CD4-positive, alpha-beta T cell treated with Interleukin-10 for 1 hour (primary cell): ENCODE measurements around the gene NACC2.
A peak's percentile ranks its signal among the peaks of the same experiment; 100 is the strongest.

ENCODE experiments used
- DNase-seq: peaks from one replicate; pipeline ENCODE4 v3.0.0-alpha.2; 2020

The NACC2 gene

DNA sequence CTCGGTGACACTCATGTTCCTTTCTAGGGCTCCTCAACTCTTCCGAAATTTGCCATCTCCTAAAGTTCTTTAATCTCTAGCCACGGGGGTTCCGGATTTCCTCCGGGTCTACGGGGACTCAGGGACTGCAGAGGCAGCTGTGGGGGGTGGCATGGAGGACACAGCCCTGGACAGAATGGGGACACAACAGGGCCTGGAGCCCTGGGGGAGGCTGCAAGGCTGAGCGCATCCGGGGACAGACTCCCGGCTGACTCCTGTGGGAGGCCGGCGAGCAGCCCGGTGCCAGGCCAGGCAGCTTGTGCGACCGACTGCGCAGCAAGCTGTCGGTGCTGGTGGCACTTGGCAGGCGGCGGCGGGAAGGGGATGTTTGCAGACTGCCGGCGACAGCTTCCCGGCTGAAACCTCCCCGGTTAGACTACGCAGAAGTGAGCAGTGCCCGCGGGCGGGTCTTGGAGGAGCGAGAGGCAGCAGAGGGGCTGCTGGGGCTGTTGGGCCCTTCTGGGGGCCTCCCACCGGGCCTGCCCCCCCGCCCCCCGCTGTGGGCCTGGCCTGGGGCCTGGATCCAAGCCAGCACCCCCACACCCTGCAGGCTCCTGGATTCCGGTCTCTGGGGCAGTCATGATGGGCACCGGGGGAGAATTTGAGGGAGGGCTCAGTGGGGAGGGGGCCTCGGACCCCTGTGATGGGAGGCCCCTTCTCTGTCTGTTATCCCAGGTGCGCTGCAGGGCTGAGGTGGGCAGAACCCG lies 105.2 kb downstream of the NACC2 start:
- peak; percentile 31 for DNase-seq

DNA sequence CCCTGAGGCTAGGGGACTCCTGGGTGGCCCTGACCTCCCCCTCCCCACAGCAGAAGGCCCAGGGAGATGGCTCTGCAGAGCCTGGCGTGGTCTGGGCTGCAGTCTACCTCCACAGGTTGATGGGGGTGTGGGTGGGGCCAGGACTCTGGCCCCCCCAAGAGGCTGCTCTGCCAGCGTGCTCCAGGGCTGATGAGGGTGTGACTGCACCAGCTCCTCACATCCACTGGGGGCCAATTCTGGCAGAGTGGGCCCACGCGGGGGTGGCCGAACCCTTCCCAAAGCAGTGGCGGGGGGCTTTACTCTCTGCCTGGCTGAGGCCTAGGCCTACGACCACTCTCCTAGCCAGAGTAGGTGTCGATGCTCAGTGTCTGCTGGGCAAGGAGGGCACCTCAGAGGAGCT lies 105.9 kb downstream of the NACC2 start:
- no peak for DNase-seq

DNA sequence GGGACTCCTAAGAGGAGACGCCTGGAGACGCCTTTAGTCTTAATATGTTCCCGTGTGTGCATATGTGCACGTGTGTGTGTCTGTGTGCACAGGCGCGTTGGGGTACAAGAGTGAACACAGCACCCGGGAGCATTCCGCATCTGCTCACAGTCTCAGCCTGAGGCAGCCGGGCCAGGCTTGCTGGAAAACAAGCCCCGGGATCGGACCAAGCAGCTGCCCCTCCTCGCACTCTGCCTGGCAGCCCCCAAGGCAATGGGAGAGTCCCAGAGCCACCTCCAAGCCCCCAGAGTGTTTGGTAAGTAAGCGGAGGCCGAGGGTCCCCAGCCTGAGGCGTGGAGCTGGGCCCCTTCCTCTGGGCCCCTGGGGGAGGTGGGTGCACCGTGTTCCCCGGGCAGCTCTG lies 106.6 kb downstream of the NACC2 start:
- DNase-seq = no peak

DNA sequence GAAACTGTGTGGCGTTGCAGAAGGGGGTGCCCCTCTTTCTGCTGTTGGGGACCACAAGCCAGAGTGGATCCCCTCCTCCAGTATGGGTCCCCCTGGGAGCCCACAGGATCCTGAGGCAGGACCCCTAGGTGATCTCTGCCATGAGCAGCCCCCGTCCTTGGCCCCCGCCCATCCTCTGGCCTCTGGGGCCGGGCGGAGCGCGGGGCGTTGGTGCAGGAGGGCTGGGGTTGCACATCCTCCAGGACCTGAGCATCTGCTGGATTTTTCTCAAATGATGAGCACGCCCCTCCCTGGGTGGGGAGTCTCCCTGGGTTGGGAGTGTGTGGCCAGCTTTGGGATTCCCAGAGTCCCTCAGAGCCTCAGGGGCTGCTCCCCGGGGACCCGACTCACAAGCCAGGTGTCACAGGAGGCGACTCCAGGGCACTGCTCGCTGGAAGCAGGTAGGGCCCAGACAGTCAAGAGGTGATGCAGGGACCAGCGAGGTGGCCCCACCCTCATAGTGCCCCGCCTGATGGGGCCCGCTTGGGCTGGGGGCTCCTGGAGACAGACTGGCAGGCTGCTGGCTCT lies 107.2 kb downstream of the NACC2 start:
- DNase-seq = no peak

DNA sequence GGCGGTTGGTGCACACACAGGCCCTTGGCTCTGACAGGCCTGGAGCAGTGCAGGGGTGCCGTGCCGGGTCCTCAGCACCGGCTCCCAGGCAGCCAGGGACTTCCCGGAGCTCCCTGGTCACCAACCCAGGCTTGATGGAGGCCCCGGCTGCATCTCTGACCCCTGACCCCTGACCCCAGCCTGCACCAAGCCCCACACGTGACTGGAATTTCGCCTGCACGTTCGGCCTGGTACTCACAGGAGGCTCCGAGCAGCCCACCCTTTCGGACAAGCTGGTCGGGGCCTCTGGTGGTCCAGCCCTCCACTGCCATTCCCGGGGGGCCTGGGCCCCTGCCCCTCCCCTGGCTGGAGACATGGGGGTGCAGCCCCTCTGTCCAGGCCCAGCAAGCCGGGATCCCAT lies 108.5 kb downstream of the NACC2 start:
- no peak for DNase-seq

DNA sequence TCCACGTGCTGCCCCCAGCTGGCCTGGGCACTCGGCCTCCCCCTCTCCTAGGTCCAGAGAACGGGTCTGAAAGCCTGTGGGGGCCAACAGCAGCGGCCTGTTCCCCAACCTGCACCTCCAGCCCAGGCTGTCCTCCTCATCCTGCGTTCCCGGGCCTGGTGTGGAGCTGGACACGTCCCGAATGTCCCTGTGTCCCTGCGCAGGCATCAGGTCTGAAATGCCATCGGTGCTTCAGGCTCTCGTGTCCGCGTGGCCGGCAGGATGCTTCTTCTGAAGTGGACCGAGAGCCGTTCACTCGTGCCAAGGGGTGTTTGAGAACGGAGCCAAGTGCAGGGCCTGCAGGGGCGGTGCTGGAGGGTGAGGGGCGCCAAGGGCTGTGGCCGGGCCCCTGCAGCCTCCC lies 109.2 kb downstream of the NACC2 start:
- DNase-seq = no peak

DNA sequence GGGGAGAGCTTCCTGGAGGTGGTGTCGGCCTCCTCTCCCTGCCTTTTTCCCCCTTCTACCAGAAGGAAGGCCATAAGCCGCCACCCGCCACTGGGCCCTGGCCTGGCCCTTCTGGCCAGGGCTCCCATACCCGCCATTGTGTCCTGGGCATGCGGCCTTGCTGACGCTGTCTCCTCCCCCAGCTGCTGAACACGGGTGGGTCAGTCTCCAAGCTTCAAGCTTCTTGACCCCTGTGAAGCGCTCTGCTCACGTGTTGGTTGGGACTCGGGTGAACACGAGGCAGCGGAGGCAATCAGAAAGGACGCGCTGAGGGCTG lies 109.7 kb downstream of the NACC2 start:
- no peak for DNase-seq

DNA sequence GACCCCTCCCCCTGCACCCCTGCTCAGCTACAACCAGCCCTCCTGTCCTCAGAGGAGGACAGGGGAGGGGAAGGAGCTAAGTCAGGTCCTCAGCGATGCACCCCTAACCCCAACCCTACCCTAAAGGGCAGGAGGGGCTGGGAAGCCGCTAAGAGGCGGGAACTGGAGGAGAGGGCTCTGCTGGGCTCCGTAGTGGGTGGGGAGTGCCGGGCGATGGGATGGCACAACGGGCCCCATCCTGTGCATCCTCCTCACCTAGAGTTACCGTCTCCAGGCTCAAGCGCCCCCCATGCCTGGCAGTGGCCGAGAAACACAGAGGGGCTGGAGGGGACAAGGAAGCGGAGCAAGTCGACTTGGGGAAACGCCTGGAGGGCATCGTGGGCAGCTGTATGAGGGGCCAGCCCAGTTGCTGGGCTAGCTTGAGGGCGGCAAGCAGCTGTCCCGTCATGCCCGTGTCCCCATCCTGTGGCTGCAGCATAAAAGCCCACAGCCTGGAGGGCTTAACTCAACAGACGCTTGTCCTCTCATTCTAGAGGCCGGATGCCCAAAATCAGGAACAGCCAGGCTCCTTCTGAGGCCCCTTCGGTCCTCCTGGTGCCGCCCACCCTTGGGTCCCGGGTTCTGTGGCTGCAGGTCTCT lies 110.9 kb downstream of the NACC2 start:
- no peak for DNase-seq

DNA sequence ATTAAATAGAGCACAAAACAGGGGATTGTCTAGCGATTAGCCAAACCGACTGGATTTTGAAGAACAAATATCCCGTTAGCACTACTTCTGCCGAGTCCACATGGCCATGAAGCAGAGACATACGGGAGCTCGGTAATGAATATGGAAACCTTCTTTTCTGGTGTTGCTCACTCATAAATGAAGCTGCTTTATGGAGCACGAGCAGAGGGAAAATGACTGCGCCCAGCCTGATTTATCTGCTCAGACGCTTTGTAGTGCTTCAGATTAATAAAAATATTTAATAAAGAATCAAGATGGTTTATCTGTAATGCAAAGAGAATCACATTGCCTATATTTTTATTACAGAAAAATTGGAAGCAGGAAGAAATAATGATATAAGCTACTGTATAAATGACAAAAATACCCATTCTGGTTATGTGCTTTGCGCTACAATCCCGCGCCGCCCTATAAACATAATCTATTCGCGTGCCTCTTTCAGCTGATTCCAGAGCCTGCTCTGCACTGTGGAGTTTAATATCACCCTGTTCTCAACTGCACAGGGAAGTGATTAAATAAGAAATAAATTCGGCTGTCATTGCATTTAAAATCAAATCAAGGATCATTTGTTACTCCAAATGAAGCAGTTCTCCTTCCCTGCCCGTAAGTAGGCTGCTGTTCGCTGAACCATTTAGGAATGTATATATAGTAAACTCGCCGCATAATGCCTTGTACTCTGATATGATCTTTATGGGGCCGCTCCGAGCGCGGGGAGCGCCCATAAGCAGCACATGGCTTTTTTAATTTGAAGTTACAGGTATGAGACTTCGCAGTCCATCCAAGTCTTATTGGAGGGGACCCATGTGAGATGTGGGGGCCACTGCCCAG lies 111.6 kb downstream of the NACC2 start:
- DNase-seq = no peak

DNA sequence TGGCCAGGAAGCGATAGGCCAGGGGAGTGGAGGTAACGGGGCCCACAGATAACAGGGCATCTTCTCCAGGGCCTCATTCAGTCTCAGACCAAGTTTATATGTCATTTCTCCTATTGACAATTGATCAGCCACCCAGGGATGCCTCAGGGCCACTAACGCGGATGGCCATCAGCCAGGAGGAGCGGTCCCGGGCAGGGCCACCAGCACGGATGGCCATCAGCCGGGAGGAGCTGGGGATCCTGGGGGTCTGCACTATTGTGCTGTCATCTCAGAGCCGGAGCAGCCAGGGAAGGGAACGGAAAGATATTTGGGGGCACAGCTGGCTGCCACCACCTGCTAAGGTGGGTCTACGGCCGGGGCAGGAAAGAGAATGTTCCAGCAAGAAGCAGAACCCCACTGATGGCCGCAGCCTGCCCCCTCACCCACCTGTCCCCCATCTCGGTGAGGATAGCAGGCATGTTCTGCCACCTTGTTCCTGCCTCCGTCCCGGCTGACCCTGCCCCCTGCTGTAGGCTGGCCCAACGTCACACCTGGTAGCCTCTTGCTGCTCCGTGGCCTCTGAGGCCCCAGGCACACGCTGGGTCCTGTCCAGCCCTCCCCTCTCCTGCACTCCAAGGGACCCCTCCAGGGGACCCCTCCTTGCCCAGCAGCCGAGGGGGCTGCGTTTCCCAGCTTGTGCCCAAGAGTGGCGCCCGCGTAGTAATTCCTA lies 112.4 kb downstream of the NACC2 start:
- DNase-seq = no peak

DNA sequence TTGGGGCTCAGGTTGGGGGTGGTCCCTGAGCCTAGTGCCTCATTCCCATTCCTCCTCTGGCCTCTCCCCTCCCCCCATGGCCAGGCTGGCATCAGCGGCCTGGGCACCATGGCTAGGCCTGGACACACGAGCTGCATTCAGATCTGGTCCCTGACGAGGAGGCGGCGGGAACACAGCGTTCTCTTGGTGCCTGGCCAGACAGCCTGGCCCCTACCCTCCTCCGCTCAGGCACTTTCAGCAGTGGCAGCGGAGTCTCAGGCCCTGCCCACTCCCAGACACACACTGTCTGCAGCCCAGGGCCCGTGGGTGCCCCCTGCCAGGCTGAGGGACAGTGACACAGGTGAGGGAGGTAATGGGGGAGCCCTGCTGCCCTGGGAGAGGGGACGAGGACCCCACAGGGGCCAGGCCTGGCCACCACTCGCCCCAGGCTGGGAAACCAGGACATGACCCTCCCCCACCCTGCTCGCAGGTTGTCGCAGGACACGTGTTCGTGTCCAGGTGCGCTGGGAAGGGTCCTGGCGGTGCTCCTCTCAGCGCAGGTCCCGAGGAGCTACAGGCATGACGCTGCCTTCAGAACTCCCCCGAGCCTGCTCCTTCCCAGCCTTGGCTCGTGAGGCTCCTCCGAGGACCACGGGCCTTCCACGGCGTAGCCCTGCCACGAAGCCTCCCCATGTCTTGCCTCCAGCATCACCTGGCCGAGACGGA lies 114.0 kb downstream of the NACC2 start:
- DNase-seq = no peak

DNA sequence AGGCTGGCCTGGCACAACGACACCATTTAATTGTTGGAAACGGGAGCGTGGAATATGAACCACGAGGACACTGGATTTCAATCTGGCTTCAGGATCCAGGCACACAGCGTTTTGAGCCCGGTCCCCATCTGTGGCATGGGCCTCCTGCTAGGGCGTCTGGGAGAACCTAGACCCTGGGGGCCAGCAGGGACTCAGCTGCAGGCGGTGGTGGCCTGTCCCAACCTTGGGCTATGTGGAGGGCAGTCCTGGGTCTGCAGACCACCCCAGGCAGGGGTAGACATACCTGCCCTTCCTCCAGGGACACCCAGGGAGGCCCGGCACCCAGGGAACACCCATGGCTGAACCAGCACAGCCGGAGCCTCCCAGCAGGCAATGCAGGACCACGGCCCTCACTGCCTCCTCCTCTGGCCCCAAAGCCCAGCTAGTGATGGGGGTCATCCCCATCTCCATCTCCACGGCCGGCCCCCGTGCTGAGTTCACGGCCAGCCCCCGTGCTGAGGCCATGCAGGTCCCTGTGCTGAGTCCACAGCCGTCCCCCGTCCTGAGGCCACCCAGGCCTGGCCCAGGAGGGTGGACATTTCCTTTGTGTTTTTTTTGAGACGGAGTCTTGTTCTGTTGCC lies 115.4 kb downstream of the NACC2 start:
- no peak for DNase-seq

DNA sequence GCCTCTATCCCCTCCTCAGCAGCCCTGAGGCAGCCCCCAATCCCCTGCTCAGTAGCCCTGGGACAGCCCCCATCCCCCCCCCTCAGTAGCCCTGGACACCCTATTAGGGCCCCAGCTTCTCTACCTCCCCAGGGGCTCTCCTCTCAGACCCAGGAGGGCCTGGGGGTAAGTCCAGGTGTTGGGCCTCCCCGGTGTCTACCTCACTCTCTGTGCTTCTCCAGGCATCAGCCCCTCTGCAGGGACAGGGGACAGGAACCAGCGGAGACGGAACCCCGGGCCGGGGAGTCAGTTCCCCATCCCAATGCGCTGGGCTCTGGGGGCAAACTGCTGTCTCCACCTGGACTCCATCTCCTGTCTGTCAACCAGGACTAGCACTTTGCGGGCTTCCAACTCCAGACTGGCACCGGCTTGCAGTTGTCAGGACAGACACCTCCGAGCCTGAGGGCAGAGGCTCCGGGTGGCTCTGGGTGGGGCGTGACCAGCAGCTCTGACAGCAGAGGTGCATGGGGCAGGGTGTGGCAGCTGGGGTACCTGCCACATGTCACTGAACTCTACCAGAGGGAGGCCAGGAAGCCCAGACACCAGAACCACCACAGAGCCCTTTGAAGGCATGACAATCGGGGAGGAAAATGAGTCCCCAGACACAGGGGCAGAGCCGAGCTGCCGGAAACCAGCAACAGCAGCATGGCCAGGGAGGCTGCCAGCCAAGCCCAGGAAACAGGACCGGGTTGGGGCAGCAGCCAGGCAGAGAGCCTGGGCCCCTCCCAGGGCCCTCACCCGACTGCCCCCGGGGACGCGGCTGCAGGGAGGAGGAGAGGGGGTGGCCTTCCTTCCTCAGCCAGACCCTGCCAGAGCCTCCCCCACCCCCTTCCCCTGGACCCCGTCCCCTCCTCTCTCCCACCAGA lies 116.2 kb downstream of the NACC2 start:
- peak; percentile 71 for DNase-seq

DNA sequence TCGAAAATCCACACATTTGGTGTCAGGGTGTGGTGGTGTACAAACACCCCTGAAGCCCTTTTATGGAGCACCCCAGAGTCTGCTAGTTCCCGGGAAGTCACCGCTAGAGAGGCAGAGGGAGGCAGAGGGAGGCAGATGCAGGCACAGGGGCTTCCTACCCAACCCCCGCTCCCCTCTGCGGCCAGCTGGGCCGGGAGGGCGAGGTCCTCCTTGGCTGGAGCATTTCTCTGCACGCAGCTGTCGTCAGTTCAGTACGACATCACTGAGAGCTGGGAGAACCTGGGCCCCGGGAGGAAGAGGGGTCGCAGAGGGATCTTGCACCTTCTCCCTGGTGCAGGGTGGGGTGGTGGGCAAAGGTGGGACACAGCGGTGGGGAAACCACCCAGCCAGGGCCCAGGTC lies 118.1 kb downstream of the NACC2 start:
- no peak for DNase-seq

DNA sequence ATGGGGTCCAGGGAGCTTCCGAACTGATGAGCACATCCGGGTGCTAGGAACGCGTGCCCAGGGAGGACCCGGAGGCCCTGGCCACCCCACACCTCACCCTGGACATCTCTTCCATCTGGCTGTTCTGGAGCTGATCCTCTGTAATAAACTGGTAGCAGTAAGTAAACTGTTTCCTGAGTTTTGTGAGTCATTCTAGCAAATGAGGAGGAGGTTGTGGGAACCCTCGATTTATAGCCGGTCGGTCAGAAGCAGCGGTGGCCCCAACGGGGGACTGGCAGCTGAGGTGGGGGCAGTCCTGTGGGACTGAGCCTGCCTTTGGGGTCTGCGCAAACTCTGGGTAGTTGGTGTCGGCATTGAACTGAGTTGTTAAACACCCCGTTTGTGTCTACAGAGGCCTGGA lies 118.6 kb downstream of the NACC2 start:
- no peak for DNase-seq

DNA sequence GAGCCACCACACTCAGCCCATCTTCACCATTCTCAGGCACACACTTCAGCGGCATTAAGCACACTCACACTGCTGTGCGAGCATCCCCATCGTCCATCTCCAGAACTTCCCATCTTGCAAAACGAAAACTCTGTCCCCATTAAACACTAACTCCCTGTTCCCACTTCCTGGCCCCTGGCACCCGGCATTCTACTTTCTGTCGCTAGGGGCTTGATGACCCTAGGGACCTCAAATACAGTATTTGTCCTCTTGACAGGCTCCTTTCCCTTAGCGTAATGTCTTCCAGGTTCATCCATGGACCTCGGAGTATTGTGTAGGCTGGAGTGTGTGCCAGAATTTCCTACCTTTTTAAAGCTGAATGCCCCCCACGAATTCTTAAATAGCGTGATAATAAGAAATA lies 119.3 kb downstream of the NACC2 start:
- DNase-seq = no peak

DNA sequence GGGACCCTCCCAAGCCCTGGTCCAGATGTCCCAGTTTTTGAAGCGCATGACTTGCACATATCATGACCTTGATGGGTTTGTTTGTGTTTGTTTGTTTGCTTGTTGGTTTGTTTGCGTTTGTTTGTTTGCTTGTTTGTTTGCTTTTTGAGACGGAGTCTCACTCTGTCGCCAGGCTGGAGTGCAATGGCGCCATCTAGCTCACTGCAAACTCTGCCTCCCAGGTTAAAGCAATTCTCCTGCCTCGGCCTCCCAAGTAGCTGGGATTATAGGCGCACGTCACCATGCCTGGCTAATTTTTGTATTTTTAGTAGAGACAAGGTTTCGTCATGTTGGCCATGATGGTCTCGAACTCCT lies 120.9 kb downstream of the NACC2 start:
- DNase-seq = no peak

DNA sequence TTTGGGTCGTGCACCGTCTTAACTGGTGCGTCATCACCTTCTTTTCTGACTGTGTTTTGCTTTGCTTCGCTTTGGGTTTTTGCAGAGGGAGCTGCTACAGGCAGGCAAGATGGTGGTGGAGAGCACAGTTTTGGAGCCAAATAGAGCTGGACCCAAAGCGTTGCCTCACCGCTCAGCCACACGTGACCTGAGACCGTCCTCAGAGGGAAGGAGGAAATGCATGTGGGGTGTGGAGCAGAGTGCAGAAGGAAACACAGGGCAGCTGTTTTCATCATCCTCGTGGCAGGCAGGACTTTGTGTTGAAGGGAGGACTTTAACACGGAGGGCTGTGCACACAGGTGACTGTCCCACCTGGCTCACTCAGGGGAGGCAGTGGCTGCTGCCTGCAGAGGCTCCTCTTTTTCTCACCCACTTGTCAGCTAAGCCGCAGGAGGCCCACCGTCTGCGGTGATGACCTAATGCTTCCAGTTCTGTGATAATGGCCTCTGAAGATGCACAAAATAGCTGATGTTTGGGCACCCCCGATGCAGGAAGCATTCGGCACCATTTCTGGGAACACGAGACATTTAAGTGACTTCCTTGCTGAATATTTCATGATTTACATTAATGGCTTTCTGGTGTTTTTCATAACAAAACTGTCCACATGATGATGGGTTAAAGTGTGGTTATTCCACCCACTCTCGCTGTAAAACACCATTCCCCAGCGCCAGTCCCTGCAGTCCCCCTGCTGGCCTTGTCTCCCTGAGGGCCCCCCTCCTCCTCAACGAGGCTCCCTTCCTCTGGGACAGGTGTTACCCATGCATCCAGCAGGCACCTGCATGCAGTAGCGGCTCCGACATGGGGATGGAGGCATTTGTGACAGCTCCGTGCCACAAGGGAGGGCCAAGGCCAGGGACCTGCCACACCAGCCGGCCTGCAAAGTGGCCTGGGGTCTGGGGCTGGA lies 121.5 kb downstream of the NACC2 start:
- DNase-seq = no peak

DNA sequence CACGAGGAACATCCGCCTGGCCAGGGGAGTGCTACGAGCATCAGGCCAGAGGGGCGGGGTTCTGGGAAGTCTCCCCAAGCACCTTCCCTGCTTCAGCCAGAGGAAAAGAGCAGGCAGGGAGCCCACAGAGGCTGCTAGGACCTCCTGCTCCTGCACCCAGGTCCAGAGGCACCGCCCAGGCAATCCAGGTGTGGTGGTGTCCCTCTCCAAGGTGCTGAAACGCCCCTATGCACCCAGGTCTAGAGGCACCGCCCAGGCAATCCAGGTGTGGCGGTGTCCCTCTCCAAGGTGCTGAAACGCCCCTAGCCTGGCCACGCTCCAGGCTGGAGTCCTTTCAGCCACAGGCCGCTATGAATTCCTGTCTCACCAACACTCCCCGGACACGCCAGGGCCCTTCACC lies 123.2 kb downstream of the NACC2 start:
- peak; percentile 51 for DNase-seq
